GM12878 (cell line): ENCODE results near the gene GRK1. TPM values are rescaled to one million over a fixed set of nuclear protein-coding genes. Genes with fewer than 3 reads are reported as not detected.

ENCODE experiments used
- ATAC-seq: fragments of 200-7000 bp; cut with Tn5 transposase; 3 replicates; pipeline ENCODE4 v1.9.1; 2020; ENCODE audit warnings: mild to moderate bottlenecking, moderate library complexity
- BruUV-seq: library from RNA; stranded (reverse); fragments of 400-500 nt; replicated peaks from 2 replicates; lab custom pipeline; 2021; lab: Mats Ljungman, UMichigan
- CTCF ChIA-PET: fragments of 300-600 bp; sonication (Branson Sonifier 250); formaldehyde crosslinking; extraction: SDS; loops from one replicate; lab custom pipeline; 2021; ENCODE audit warnings: inconsistent platforms; lab: Yijun Ruan, JAX
- POLR2A ChIA-PET: fragments of 350-600 bp; formaldehyde crosslinking; extraction: SDS; loops from one replicate; lab custom pipeline; 2021; ENCODE audit warnings: inconsistent platforms; lab: Charles Lee
- RAD21 ChIA-PET: fragments of 300-600 bp; sonication (Branson Sonifier 250); formaldehyde crosslinking; loops from one replicate; lab custom pipeline; 2023; ENCODE audit warnings: antibody characterized with exemption; ENCODE audit not compliant: unreplicated experiment; lab: Charles Lee
- SMC1A ChIA-PET: fragments of 300-600 bp; sonication (Branson Sonifier 250); formaldehyde crosslinking; loops from one replicate; lab custom pipeline; 2023; ENCODE audit not compliant: unreplicated experiment, uncharacterized antibody; lab: Charles Lee
- DNase-seq: peaks from one replicate; pipeline ENCODE4 v3.0.0-alpha.2; 2011; ENCODE audit warnings: low read depth, low spot score
- FAIRE-seq: peaks from 3 replicates; lab custom pipeline; 2011; peaks lifted over from hg19 to GRCh38; lab: Jason Lieb, UNC
- H2AFZ ChIP-seq: 2 replicates; pipeline ENCODE4 v1.6.0; 2011; ENCODE audit warnings: low read depth, low read length, control low read depth; ENCODE audit not compliant: control insufficient read depth
- H3K27ac ChIP-seq: 2 replicates; pipeline ENCODE4 v1.5.1; 2011; ENCODE audit warnings: control low read depth; ENCODE audit not compliant: control insufficient read depth, insufficient read depth
- H3K27me3 ChIP-seq, 2 experiments: replicated peaks in 1 of 2; 2 replicates each; pipeline versions ENCODE4 v1.6.0 to v1.6.1; 2011; ENCODE audit warnings: low read length in 1 of 2; ENCODE audit not compliant: control insufficient read depth in 2 of 2, insufficient read depth in 2 of 2
- H3K36me3 ChIP-seq, 2 experiments: 2 replicates each; pipeline ENCODE4 v1.5.1; 2011; ENCODE audit warnings: low read length in 1 of 2; ENCODE audit not compliant: control insufficient read depth in 2 of 2, insufficient read depth in 2 of 2
- H3K4me1 ChIP-seq: 2 replicates; pipeline ENCODE4 v1.6.1; 2011; ENCODE audit warnings: mild to moderate bottlenecking, low read length, moderate library complexity, mixed read lengths; ENCODE audit not compliant: control insufficient read depth, insufficient read depth
- H3K4me2 ChIP-seq: 2 replicates; pipeline ENCODE4 v1.6.0; 2011; ENCODE audit warnings: control low read depth; ENCODE audit not compliant: control insufficient read depth, insufficient read depth
- H3K4me3 ChIP-seq: fragments of 200-600 bp; sonication (generic); 2 replicates; pipeline ENCODE4 v1.5.1; 2016
- H3K79me2 ChIP-seq: 2 replicates; pipeline ENCODE4 v1.6.0; 2011; ENCODE audit warnings: low read length; ENCODE audit not compliant: control insufficient read depth, insufficient read depth
- H3K9ac ChIP-seq: 2 replicates; pipeline ENCODE4 v1.8.0; 2011; ENCODE audit warnings: low read length, control low read depth, mixed read lengths; ENCODE audit not compliant: control insufficient read depth, insufficient read depth
- H3K9me3 ChIP-seq: replicated peaks from 3 replicates; pipeline ENCODE4 v1.5.1; 2011; ENCODE audit warnings: mild to moderate bottlenecking, low read length; ENCODE audit not compliant: control insufficient read depth, insufficient read depth
- H4K20me1 ChIP-seq: 2 replicates; pipeline ENCODE4 v1.6.0; 2011; ENCODE audit not compliant: control insufficient read depth, insufficient read depth
- EED ChIP-seq: sonication (generic); IDR thresholded peaks from 2 replicates; pipeline ENCODE4 v1.6.1; 2016; ENCODE audit warnings: antibody characterized with exemption, low read depth
- FOXM1 ChIP-seq: IDR thresholded peaks from 2 replicates; pipeline ENCODE4 v1.6.1; 2012; ENCODE audit warnings: low read depth, mild to moderate bottlenecking, inconsistent platforms, low read length, moderate library complexity
- MEF2A ChIP-seq: IDR thresholded peaks from 2 replicates; pipeline ENCODE4 v1.6.1; 2011; ENCODE audit warnings: low read depth, mild to moderate bottlenecking, low read length, moderate library complexity; ENCODE audit not compliant: insufficient read depth
- MLLT1 ChIP-seq: fragments of 450-650 bp; IDR thresholded peaks from 2 replicates; pipeline ENCODE4 v1.6.1; 2016; ENCODE audit warnings: mild to moderate bottlenecking
- MXI1 ChIP-seq: fragments of 150-350 bp; IDR thresholded peaks from 2 replicates; pipeline ENCODE4 v1.6.1; 2011; ENCODE audit warnings: low read depth, mild to moderate bottlenecking, inconsistent platforms, low read length, improper control_type of control experiment
- RBBP5 ChIP-seq: fragments of 200-600 bp; sonication (generic); conservative IDR thresholded peaks from 2 replicates; pipeline ENCODE4 v1.6.1; 2016
- SIX5 ChIP-seq: IDR thresholded peaks from 2 replicates; pipeline ENCODE4 v1.6.1; 2011; ENCODE audit warnings: mild to moderate bottlenecking, low read depth, low read length, moderate library complexity; ENCODE audit not compliant: severe bottlenecking
- STAT1 ChIP-seq: fragments of 450-650 bp; conservative IDR thresholded peaks from 2 replicates; pipeline ENCODE4 v1.6.1; 2014; ENCODE audit warnings: antibody characterized with exemption, mild to moderate bottlenecking
- STAT3 ChIP-seq: IDR thresholded peaks from 2 replicates; pipeline ENCODE4 v1.6.1; 2011; ENCODE audit warnings: low read depth, low read length, improper control_type of control experiment
- SUPT20H ChIP-seq: IDR thresholded peaks from 2 replicates; pipeline ENCODE4 v1.6.1; 2011; ENCODE audit warnings: low read depth, mild to moderate bottlenecking, low read length, moderate library complexity, borderline replicate concordance; ENCODE audit not compliant: control insufficient read depth
- YBX1 ChIP-seq: fragments of 450-650 bp; IDR thresholded peaks from 2 replicates; pipeline ENCODE4 v1.6.1; 2016; ENCODE audit warnings: antibody characterized with exemption
- ZBTB11 ChIP-seq: fragments of 450-650 bp; formaldehyde crosslinking; IDR thresholded peaks from 2 replicates; pipeline ENCODE4 v1.5.0; 2022; ENCODE audit warnings: mild to moderate bottlenecking, missing genetic modification characterization
- ZNF274 ChIP-seq: IDR thresholded peaks from one replicate; pipeline ENCODE4 v1.8.0; 2011; ENCODE audit not compliant: insufficient read length, insufficient read depth
- ZZZ3 ChIP-seq: IDR thresholded peaks from 2 replicates; pipeline ENCODE4 v1.6.1; 2011; ENCODE audit warnings: low read depth; ENCODE audit not compliant: control insufficient read depth, insufficient read length
- WGBS: methylation state at CpG from one replicate; pipeline ENCODE4 v1.1.6; 2016; ENCODE audit warnings: low lambda C conversion rate; ENCODE audit not compliant: insufficient replicate concordance, insufficient coverage; ENCODE audit errors: missing lambda C conversion rate; 5-methylcytosine and 5-hydroxymethylcytosine counted together
- in situ Hi-C: fragments of 300-500 bp; cut with MboI; formaldehyde crosslinking; loops from 9 replicates; pipeline ENCODE4 v1.14.3; 2018; ENCODE audit warnings: mixed read lengths
- intact Hi-C: fragments of 100-400 bp; cut with micrococcal nuclease; formaldehyde crosslinking; loops from one replicate; pipeline ENCODE4 v1.14.2; 2022; ENCODE audit not compliant: unreplicated experiment
- polyA plus RNA-seq, 11 experiments: library from polyadenylated mRNA; depleted of rRNA in 4 of 11; unstranded in 6 of 11; stranded (reverse) in 5 of 11; fragments of >200 nt; fragmentation: Nextera tagmentation in 4 of 11; fragmentation: Illumina TruSeq in 1 of 11; extraction: Ambion mirVana in 4 of 11; extraction: Trizol in 1 of 11; gene quantifications; 1 replicate in 1 of 11; 2 replicates in 10 of 11; pipeline versions ENCODE4 v1.2.1 to v1.2.3, GENCODE V29; 2011 to 2016; ENCODE audit warnings: inconsistent platforms in 2 of 11, missing spikeins in 2 of 11, low read depth in 1 of 11
- total RNA-seq, 4 experiments: library from RNA; depleted of rRNA in 3 of 4; stranded (reverse); fragments of >200 nt in 3 of 4; fragmentation: Illumina TruSeq in 1 of 4; extraction: Trizol in 1 of 4; gene quantifications; 2 replicates each; pipeline versions ENCODE4 v1.2.1 to v1.2.3, GENCODE V29; 2013 to 2021
- TF ChIP-seq, protein P1 (sequence below): fragments of 450-650 bp; IDR thresholded peaks from 2 replicates; pipeline ENCODE4 v1.6.1; 2017; ENCODE audit warnings: mild to moderate bottlenecking

The GRK1 gene
- total and polyA plus RNA-seq, 10 of the 15 experiments (the other 5 are each of a cell fraction or from before 2014, with no cell fraction given), result under 0.01 to 0.04 TPM; not detected in 8

- TF ChIP-seq ZBTB11 (CRISPR knock-in tag) (no peak), FOXM1 (no peak), ZNF274 (no peak), STAT3 (no peak), STAT1 (no peak), RBBP5 (no peak), EED (no peak), SIX5 (no peak)
These were observed 34.1 kb upstream of the GRK1 start (continued) for GRCh38 chr13:113632706-113633484.

DNA sequence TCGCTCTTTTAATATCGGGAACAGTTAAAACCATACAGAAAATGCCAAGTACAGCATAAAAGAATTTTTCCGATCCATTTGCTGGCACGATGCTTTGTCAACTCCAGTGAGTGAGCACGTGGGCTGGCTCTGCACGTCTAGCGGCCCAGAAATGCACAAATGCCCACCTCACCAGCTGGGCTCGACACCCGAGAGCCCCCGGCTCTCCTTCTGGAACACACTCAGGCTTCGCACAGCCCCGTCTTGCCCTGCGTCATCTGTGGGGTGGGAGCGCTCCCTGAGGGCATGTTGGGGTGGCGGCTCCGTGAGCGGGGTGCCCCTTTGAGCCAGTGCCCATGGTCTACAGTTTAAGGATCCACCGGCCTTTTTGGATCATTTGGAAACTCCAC lies 33.5 kb upstream of the GRK1 start:
- Histone ChIP-seq H3K4me1 (no peaks in the 10 kb centered on the region), H3K4me3 (no peak overlapping the region), H2AFZ (no peak overlapping the region), H4K20me1 (no peaks in the 10 kb centered on the region), H3K27ac (no peak overlapping the region), H3K4me2 (no peak overlapping the region), H3K36me3 (peaks cover 35 to 49% of the 10 kb centered on the region in 2 experiments), H3K79me2 (no peaks in the 10 kb centered on the region; the same call in 1 of the 2 replicates), H3K9ac (no peak overlapping the region), H3K27me3 (no peaks in the 10 kb centered on the region), H3K9me3 (no peaks in the 10 kb centered on the region)
- ATAC-seq (no peak), DNase-seq (no peak), FAIRE-seq (no peak)
- intact Hi-C loops (no loop called here), in situ Hi-C loops (no loop called here)
- CTCF ChIA-PET, result no interaction called here
- RAD21 ChIA-PET, result no interaction called here
- POLR2A ChIA-PET, result no interaction called here
- SMC1A ChIA-PET, result no interaction called here
- BruUV-seq, result no TSS peak
- WGBS, result 94% methylated on average over 18 of the region's 18 CpGs
- TF ChIP-seq MLLT1 (no peak), YBX1 (no peak), SUPT20H (no peak), MXI1 (no peak), MEF2A (no peak), ZZZ3 (no peak), EED (no peak)
- TF ChIP-seq, protein P1, sequence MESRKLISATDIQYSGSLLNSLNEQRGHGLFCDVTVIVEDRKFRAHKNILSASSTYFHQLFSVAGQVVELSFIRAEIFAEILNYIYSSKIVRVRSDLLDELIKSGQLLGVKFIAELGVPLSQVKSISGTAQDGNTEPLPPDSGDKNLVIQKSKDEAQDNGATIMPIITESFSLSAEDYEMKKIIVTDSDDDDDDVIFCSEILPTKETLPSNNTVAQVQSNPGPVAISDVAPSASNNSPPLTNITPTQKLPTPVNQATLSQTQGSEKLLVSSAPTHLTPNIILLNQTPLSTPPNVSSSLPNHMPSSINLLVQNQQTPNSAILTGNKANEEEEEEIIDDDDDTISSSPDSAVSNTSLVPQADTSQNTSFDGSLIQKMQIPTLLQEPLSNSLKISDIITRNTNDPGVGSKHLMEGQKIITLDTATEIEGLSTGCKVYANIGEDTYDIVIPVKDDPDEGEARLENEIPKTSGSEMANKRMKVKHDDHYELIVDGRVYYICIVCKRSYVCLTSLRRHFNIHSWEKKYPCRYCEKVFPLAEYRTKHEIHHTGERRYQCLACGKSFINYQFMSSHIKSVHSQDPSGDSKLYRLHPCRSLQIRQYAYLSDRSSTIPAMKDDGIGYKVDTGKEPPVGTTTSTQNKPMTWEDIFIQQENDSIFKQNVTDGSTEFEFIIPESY, result no peak
